ENCODE results near the gene SOX10. TPM values are rescaled to one million over a fixed set of nuclear protein-coding genes. Genes with fewer than 3 reads are reported as not detected.

The SOX10 gene
- total and polyA plus RNA-seq, 2 of the 13 experiments (the other 11 are each of a cell fraction or from before 2014, with no cell fraction given): not detected

DNA sequence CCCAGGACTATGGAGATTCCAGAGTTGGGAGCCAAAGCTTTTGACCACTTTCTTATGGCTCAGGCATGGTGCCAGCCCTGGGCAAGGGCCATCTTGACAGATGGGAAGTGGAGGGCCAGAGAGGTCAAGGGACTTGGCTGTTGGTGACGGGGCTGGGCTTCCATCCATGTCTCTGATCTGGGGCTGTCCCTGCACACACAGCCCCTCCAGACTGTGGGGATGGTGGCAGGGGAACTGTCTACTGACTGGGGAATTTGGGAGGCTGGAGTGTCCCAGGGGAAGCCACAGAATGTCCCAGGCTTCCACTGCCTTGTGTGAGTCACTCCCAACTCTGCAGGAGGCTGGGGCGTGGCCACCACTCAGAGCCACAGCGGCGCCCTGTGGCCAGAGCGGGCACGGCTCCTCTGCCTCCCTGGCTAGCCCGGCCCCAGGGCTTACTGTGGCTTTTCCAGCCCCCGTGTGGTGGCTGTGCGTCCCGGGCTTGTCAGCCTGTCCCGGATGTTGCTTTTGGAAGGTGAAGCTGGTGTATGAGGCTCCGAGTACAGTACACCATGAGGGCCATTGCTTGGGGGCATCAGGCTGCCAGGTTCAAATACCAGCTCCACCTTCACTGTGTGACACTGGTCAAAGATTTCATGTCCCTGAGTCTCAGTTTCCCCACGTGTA lies 50.5 kb downstream of the SOX10 start (continued):
- TF ChIP-seq, protein P1, sequence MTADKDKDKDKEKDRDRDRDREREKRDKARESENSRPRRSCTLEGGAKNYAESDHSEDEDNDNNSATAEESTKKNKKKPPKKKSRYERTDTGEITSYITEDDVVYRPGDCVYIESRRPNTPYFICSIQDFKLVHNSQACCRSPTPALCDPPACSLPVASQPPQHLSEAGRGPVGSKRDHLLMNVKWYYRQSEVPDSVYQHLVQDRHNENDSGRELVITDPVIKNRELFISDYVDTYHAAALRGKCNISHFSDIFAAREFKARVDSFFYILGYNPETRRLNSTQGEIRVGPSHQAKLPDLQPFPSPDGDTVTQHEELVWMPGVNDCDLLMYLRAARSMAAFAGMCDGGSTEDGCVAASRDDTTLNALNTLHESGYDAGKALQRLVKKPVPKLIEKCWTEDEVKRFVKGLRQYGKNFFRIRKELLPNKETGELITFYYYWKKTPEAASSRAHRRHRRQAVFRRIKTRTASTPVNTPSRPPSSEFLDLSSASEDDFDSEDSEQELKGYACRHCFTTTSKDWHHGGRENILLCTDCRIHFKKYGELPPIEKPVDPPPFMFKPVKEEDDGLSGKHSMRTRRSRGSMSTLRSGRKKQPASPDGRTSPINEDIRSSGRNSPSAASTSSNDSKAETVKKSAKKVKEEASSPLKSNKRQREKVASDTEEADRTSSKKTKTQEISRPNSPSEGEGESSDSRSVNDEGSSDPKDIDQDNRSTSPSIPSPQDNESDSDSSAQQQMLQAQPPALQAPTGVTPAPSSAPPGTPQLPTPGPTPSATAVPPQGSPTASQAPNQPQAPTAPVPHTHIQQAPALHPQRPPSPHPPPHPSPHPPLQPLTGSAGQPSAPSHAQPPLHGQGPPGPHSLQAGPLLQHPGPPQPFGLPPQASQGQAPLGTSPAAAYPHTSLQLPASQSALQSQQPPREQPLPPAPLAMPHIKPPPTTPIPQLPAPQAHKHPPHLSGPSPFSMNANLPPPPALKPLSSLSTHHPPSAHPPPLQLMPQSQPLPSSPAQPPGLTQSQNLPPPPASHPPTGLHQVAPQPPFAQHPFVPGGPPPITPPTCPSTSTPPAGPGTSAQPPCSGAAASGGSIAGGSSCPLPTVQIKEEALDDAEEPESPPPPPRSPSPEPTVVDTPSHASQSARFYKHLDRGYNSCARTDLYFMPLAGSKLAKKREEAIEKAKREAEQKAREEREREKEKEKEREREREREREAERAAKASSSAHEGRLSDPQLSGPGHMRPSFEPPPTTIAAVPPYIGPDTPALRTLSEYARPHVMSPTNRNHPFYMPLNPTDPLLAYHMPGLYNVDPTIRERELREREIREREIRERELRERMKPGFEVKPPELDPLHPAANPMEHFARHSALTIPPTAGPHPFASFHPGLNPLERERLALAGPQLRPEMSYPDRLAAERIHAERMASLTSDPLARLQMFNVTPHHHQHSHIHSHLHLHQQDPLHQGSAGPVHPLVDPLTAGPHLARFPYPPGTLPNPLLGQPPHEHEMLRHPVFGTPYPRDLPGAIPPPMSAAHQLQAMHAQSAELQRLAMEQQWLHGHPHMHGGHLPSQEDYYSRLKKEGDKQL (CRISPR knock-in tag; IDR thresholded peaks at IDR 0.05; ENCODE audit: low read depth): no peak
- TF ChIP-seq HMGA1 (CRISPR knock-in tag; conservative IDR thresholded peaks at IDR 0.05) (no peak), ISL2 (CRISPR knock-in tag; IDR thresholded peaks at IDR 0.05) (peak; percentile 59; the same call in 1 of the 2 replicates), ZNF382 (CRISPR knock-in tag; IDR thresholded peaks at IDR 0.05; ENCODE audit: borderline replicate concordance) (no peak), ARNTL (CRISPR knock-in tag; IDR thresholded peaks at IDR 0.05) (no peak), ZFP62 (CRISPR knock-in tag; IDR thresholded peaks at IDR 0.05) (no peak), GTF2F1 (IDR thresholded peaks at IDR 0.05; ENCODE audit: low read length) (no peak), PHF8 (CRISPR knock-in tag; IDR thresholded peaks at IDR 0.05) (0 out of 2 replicates have a peak, but pooled peaks have one; percentile 35), PLRG1 (conservative IDR thresholded peaks at IDR 0.05) (no peak), ATM (IDR thresholded peaks at IDR 0.05; ENCODE audit: borderline replicate concordance) (no peak), ZNF83 (CRISPR knock-in tag; IDR thresholded peaks at IDR 0.05; ENCODE audit: borderline replicate concordance) (no peak), ZNF570 (CRISPR knock-in tag; IDR thresholded peaks at IDR 0.05; ENCODE audit: borderline replicate concordance) (no peak), ATF7 (IDR thresholded peaks at IDR 0.05) (no peak), ATF7 (CRISPR knock-in tag; IDR thresholded peaks at IDR 0.05) (no peak), NFRKB (IDR thresholded peaks at IDR 0.05) (no peak), SETDB1 (CRISPR knock-in tag; IDR thresholded peaks at IDR 0.05; ENCODE audit: borderline replicate concordance) (no peak), ZNF816 (CRISPR knock-in tag; IDR thresholded peaks at IDR 0.05; ENCODE audit: borderline replicate concordance) (no peak), TBL1XR1 (IDR thresholded peaks at IDR 0.05; ENCODE audit: borderline replicate concordance, low read length, partially characterized antibody) (no peak), SAFB2 (CRISPR knock-in tag; IDR thresholded peaks at IDR 0.05; ENCODE audit: borderline replicate concordance, low read depth) (no peak; the same call in 1 of the 2 replicates), ZNF788 (CRISPR knock-in tag; IDR thresholded peaks at IDR 0.05; ENCODE audit: borderline replicate concordance) (peak; percentile 89; the same call in 1 of the 2 replicates), KLF13 (CRISPR knock-in tag; IDR thresholded peaks at IDR 0.05) (no peak), SNAI1 (CRISPR knock-in tag; IDR thresholded peaks at IDR 0.05; ENCODE audit: borderline replicate concordance) (no peak)
- TF ChIP-seq, protein P2, sequence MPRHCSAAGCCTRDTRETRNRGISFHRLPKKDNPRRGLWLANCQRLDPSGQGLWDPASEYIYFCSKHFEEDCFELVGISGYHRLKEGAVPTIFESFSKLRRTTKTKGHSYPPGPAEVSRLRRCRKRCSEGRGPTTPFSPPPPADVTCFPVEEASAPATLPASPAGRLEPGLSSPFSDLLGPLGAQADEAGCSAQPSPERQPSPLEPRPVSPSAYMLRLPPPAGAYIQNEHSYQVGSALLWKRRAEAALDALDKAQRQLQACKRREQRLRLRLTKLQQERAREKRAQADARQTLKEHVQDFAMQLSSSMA (CRISPR knock-in tag; IDR thresholded peaks at IDR 0.05): 0 out of 2 replicates have a peak, but pooled peaks have one; percentile 56
- TF ChIP-seq, protein P3, sequence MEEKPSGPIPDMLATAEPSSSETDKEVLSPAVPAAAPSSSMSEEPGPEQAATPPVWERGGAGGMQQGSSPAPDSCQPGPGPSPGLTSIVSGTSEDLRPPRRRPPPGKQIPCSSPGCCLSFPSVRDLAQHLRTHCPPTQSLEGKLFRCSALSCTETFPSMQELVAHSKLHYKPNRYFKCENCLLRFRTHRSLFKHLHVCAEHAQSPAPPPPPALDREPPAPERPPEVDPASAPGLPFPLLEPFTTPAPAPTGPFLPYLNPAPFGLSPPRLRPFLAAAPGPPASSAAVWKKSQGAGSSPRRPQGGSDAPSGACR (CRISPR knock-in tag; IDR thresholded peaks at IDR 0.05): 0 out of 2 replicates have a peak, but pooled peaks have one; percentile 59
- TF ChIP-seq, protein P4, sequence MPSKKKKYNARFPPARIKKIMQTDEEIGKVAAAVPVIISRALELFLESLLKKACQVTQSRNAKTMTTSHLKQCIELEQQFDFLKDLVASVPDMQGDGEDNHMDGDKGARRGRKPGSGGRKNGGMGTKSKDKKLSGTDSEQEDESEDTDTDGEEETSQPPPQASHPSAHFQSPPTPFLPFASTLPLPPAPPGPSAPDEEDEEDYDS (CRISPR knock-in tag; IDR thresholded peaks at IDR 0.05): no peak

Measured in HepG2 (cell line).